ENCODE data around the gene MAP4K3. TPM values are rescaled to one million over a fixed set of nuclear protein-coding genes. Genes with fewer than 3 reads are reported as not detected.

Gene MAP4K3
- total and polyA plus RNA-seq, 2 of the 8 experiments (the other 6 are each of a cell fraction or from before 2014, with no cell fraction given), result 11.4 to 63.0 TPM

GRCh38 chr2:39368846-39369245 lies 68.2 kb downstream of the MAP4K3 start:
- Histone ChIP-seq H3K23ac (ENCODE audit: insufficient read length) (no peak overlapping the region), H4K20me1 (replicated peaks in 1 of 2; ENCODE audit: control insufficient read depth in 1 of 2, insufficient read depth in 2 of 2, low read length in 2 of 2) (no peaks in the 10 kb centered on the region), H2BK12ac (ENCODE audit: low read depth, low read length) (no peak overlapping the region), H3K79me1 (ENCODE audit: low read depth, low read length) (no peaks in the 10 kb centered on the region), H3K56ac (replicated peaks; ENCODE audit: insufficient read length, low read depth, low read length) (no peak overlapping the region), H4K5ac (ENCODE audit: insufficient read length, low read depth, low read length) (no peak overlapping the region), H3K4me3 (ENCODE audit: extremely low read depth in 1 of 4, insufficient read depth in 2 of 4, low read depth in 3 of 4, low read length in 4 of 4) (no peak overlapping the region), H3K27me3 (replicated peaks in 1 of 4; ENCODE audit: control insufficient read depth in 3 of 4, extremely low read depth in 1 of 4, insufficient read depth in 3 of 4, low read length in 3 of 4) (peaks cover 0 to 1% (median 0%) of the 10 kb centered on the region in 4 experiments; a peak in 1 of 7 replicates), H4K8ac (ENCODE audit: extremely low read depth, insufficient read depth, low read length) (no peak overlapping the region), H2AFZ (ENCODE audit: low read length) (no peak overlapping the region), H3K36me3 (ENCODE audit: control insufficient read depth in 2 of 4, insufficient read depth in 4 of 4, low read length in 3 of 4) (peaks cover 0 to 11% (median 2%) of the 10 kb centered on the region in 4 experiments; a peak in 1 of 8 replicates), H3K23me2 (ENCODE audit: low read depth, low read length) (no peaks in the 10 kb centered on the region), H3K4ac (replicated peaks; ENCODE audit: insufficient read length, low read depth, low read length) (no peak overlapping the region), H2BK120ac (replicated peaks; ENCODE audit: low read depth, low read length) (no peak overlapping the region), H3K79me2 (ENCODE audit: control insufficient read depth in 1 of 2, insufficient read depth in 2 of 2, low read length in 2 of 2) (peaks cover 0 to 48% of the 10 kb centered on the region in 2 experiments; a peak in 2 of 4 replicates), H3K4me2 (ENCODE audit: insufficient read depth in 1 of 2, low read depth in 2 of 2, low read length in 2 of 2) (no peak overlapping the region), H3K9ac (replicated peaks in 1 of 4; ENCODE audit: extremely low read depth in 1 of 4, low read depth in 3 of 4, low read length in 3 of 4) (no peak overlapping the region), H2BK15ac (ENCODE audit: low read length) (no peak overlapping the region), H3K18ac (ENCODE audit: extremely low read depth, low read length) (no peak overlapping the region), H2BK5ac (ENCODE audit: low read depth, low read length) (no peak overlapping the region), H3K14ac (ENCODE audit: insufficient read length) (no peak overlapping the region), H2AK5ac (ENCODE audit: low read depth, low read length) (no peak overlapping the region), H2BK20ac (ENCODE audit: low read length) (no peak overlapping the region), H3K9me3 (ENCODE audit: insufficient read depth in 2 of 2, low read depth in 1 of 2, low read length in 1 of 2) (peaks cover 3 to 8% of the 10 kb centered on the region in 2 experiments; a peak in 2 of 4 replicates), H4K91ac (replicated peaks; ENCODE audit: insufficient read length, low read length) (no peak overlapping the region), H3K27ac (ENCODE audit: low read depth, low read length) (no peak overlapping the region), H3K4me1 (replicated peaks in 1 of 4; ENCODE audit: control insufficient read depth in 3 of 4, insufficient read depth in 4 of 4, low read length in 3 of 4) (peaks cover 3 to 12% (median 4%) of the 10 kb centered on the region in 4 experiments; a peak in 5 of 7 replicates)
- WGBS, 2 experiments (ENCODE audit: extremely low coverage in 1 of 2, insufficient coverage in 1 of 2, insufficient read length in 1 of 2, insufficient replicate concordance in 2 of 2, low coverage in 1 of 2, low lambda C conversion rate in 2 of 2, missing lambda C conversion rate in 1 of 2), result 73 to 100% methylated on average over 2 to 3 of the region's 3 CpGs
- DNase-seq (ENCODE audit: low read depth in 1 of 2, low spot score in 2 of 2) (no peak), FAIRE-seq (no peak)
- CTCF ChIA-PET (ENCODE audit: partially characterized antibody), result interaction anchor here (0.6 to 4.7 kb wide), 6 partner anchors 8 to 361 kb away, joined by 3 to 15 read pairs (median 4); no protein-coding TSS in a partner anchor
- POLR2A ChIA-PET (ENCODE audit: partially characterized antibody), result no interaction called here
- TF ChIP-seq KDM4A (IDR thresholded peaks at IDR 0.05; ENCODE audit: low read depth, low read length, severe bottlenecking), result no peak
- TF ChIP-seq MAFK (IDR thresholded peaks at IDR 0.05; ENCODE audit: low read depth, low read length), result no peak
- no peak for TF ChIP-seq GABPA (IDR thresholded peaks at IDR 0.05; ENCODE audit: borderline replicate concordance, insufficient read depth, low read length)
- TF ChIP-seq HDAC6 (IDR thresholded peaks at IDR 0.05; ENCODE audit: low read depth, low read length), result no peak
- TF ChIP-seq CEBPB (IDR thresholded peaks at IDR 0.05; ENCODE audit: low read depth, low read length), result no peak
